GM21367 (cell line): Measurements from ENCODE around the gene PANK4.

Experiments
- ATAC-seq: cut with Tn5 transposase; IDR thresholded peaks from one replicate; pipeline ENCODE4 v1.9.1; 2021; ENCODE audit not compliant: unreplicated experiment

The PANK4 gene

GRCh38 chr1:2514863-2515762, 11.3 kb downstream of the PANK4 start:
- no peak for ATAC-seq

- ATAC-seq: no peak
These were observed 12.3 kb downstream of the PANK4 start for GRCh38 chr1:2513939-2514652.

- ATAC-seq: no peak
These were observed 13.5 kb downstream of the PANK4 start for GRCh38 chr1:2512862-2513421.

- ATAC-seq: no peak
These were observed 15.8 kb downstream of the PANK4 start for GRCh38 chr1:2510366-2511155.

GRCh38 chr1:2509589-2509988, 16.8 kb downstream of the PANK4 start:
- no peak for ATAC-seq

- ATAC-seq: no peak
These were observed 17.6 kb downstream of the PANK4 start for GRCh38 chr1:2508751-2509150.

GRCh38 chr1:2508180-2508579, 18.2 kb downstream of the PANK4 start:
- no peak for ATAC-seq

GRCh38 chr1:2507744-2508155, 18.6 kb downstream of the PANK4 start:
- no peak for ATAC-seq

- ATAC-seq: no peak
These were observed 19.4 kb downstream of the PANK4 start for GRCh38 chr1:2506901-2507565.

GRCh38 chr1:2506007-2506860, 20.2 kb downstream of the PANK4 start:
- no peak for ATAC-seq

- no peak for ATAC-seq
These were observed 20.9 kb downstream of the PANK4 start for GRCh38 chr1:2505461-2505994.

- ATAC-seq: no peak
These were observed 21.5 kb downstream of the PANK4 start for GRCh38 chr1:2504949-2505272.

GRCh38 chr1:2504225-2504948, 22.0 kb downstream of the PANK4 start:
- ATAC-seq: no peak

- no peak for ATAC-seq
These were observed 22.7 kb downstream of the PANK4 start for GRCh38 chr1:2503554-2504224.

- ATAC-seq: no peak
These were observed 23.5 kb downstream of the PANK4 start for GRCh38 chr1:2502661-2503553.

GRCh38 chr1:2502210-2502609, 24.2 kb downstream of the PANK4 start:
- ATAC-seq: no peak

GRCh38 chr1:2501820-2502119, 24.6 kb downstream of the PANK4 start:
- ATAC-seq: no peak
